Measurements from ENCODE around the gene PASD1.

The PASD1 gene

GRCh38 chrX:151702026-151702714 is 138.7 kb downstream of the PASD1 start:
- DNase-seq (ENCODE audit: low read depth in 2 of 2), result no peak

GRCh38 chrX:151702741-151703340 is 139.4 kb downstream of the PASD1 start:
- no peak for DNase-seq (ENCODE audit: low read depth in 2 of 2)

GRCh38 chrX:151703487-151703886 is 140.0 kb downstream of the PASD1 start:
- no peak for DNase-seq (ENCODE audit: low read depth in 2 of 2)

- DNase-seq (ENCODE audit: low read depth in 2 of 2), result no peak
Measured at GRCh38 chrX:151704041-151704663, 140.7 kb downstream of the PASD1 start.

GRCh38 chrX:151708821-151709220 is 145.3 kb downstream of the PASD1 start:
- DNase-seq (ENCODE audit: low read depth in 2 of 2), result no peak

GRCh38 chrX:151710457-151710856 is 147.0 kb downstream of the PASD1 start:
- DNase-seq (ENCODE audit: low read depth in 2 of 2), result no peak

- DNase-seq (ENCODE audit: low read depth in 2 of 2), result no peak
Measured at GRCh38 chrX:151711154-151711553, 147.7 kb downstream of the PASD1 start.

- DNase-seq (ENCODE audit: low read depth in 2 of 2), result no peak
Measured at GRCh38 chrX:151711787-151712186, 148.3 kb downstream of the PASD1 start.

GRCh38 chrX:151712253-151712652 is 148.8 kb downstream of the PASD1 start:
- no peak for DNase-seq (ENCODE audit: low read depth in 2 of 2)

GRCh38 chrX:151713849-151714248 is 150.4 kb downstream of the PASD1 start:
- DNase-seq (ENCODE audit: low read depth in 2 of 2), result no peak

GRCh38 chrX:151714362-151714761 is 150.9 kb downstream of the PASD1 start:
- no peak for DNase-seq (ENCODE audit: low read depth in 2 of 2)

GRCh38 chrX:151715752-151716151 is 152.3 kb downstream of the PASD1 start, which contains the start of gene FATE1:
FATE1 (plus strand) TSS chrX:151716035; CDS start chrX:151716120, 85 bp downstream.
- no peak for DNase-seq (ENCODE audit: low read depth in 2 of 2)

- no peak for DNase-seq (ENCODE audit: low read depth in 2 of 2)
Measured at GRCh38 chrX:151722241-151722846, 158.9 kb downstream of the PASD1 start.

GRCh38 chrX:151723156-151723760 is 159.8 kb downstream of the PASD1 start:
- DNase-seq (ENCODE audit: low read depth in 2 of 2), result no peak

GRCh38 chrX:151724563-151725337 is 161.3 kb downstream of the PASD1 start:
- no peak for DNase-seq (ENCODE audit: low read depth in 2 of 2)

- no peak for DNase-seq (ENCODE audit: low read depth in 2 of 2)
Measured at GRCh38 chrX:151725338-151725614, 161.8 kb downstream of the PASD1 start.
